ENCODE measurements around the gene TMEM52. TPM values are rescaled to one million over a fixed set of nuclear protein-coding genes. Genes with fewer than 3 reads are reported as not detected.

TMEM52 gene
- polyA plus RNA-seq, 3 donors from 2014 or later, result 0.18 TPM; not detected in 2

Other genes with a start within 250 kb of the TMEM52 start
- 10 to 100 TPM; 14.4 to 37.7 (median 18.1) TPM for gene SLC35E2B, start 226.5 kb downstream of the TMEM52 start, polyA plus RNA-seq
- gene CDK11A, start 194.9 kb downstream of the TMEM52 start, polyA plus RNA-seq, result 10 to 100 TPM in 2 of 3 donors, 1 to 10 TPM in 1; 1.6 to 32.6 (median 14.9) TPM
- 10 to 100 TPM; 30.9 to 53.3 (median 37.3) TPM for gene NADK, start 140.8 kb downstream of the TMEM52 start, polyA plus RNA-seq
- gene GNB1, start 28.2 kb downstream of the TMEM52 start, polyA plus RNA-seq, result 100 to 1,000 TPM in 1 of 3 donors, 10 to 100 TPM in 2; 53.4 to 111 (median 98.7) TPM
- not detected for gene CALML6, start 4.0 kb downstream of the TMEM52 start, polyA plus RNA-seq
- not detected for gene CFAP74, start 84.5 kb upstream of the TMEM52 start, polyA plus RNA-seq
- not detected for gene GABRD, start 100.1 kb upstream of the TMEM52 start, polyA plus RNA-seq
- gene PRKCZ, start 131.1 kb upstream of the TMEM52 start, polyA plus RNA-seq, result 10 to 100 TPM in 1 of 3 donors, 1 to 10 TPM in 2; 7.5 to 14.0 (median 9.4) TPM